Esophagus (tissue), 2 donors: ENCODE results near the gene ERN1. TPM values are rescaled to one million over a fixed set of nuclear protein-coding genes. Genes with fewer than 3 reads are reported as not detected.

ENCODE experiments used
- H3K27ac ChIP-seq, 2 donors: one replicate each; pipeline ENCODE4 v1.5.1; 2013; ENCODE audit warnings: low read depth in 2 of 2, mild to moderate bottlenecking in 2 of 2, inconsistent platforms in 1 of 2, low read length in 1 of 2, moderate library complexity in 1 of 2
- H3K27me3 ChIP-seq, 2 donors: one replicate each; pipeline ENCODE4 v1.6.1; 2013; ENCODE audit warnings: low read length in 2 of 2, control low read depth in 1 of 2, mild to moderate bottlenecking in 1 of 2; ENCODE audit not compliant: insufficient read depth in 2 of 2, control insufficient read depth in 1 of 2
- H3K36me3 ChIP-seq, 2 donors: one replicate each; pipeline ENCODE4 v1.6.1; 2013; ENCODE audit warnings: low read length in 1 of 2; ENCODE audit not compliant: control insufficient read depth in 2 of 2, insufficient read depth in 2 of 2
- H3K4me1 ChIP-seq, 2 donors: one replicate each; pipeline ENCODE4 v1.6.1; 2013; ENCODE audit warnings: low read length in 1 of 2; ENCODE audit not compliant: control insufficient read depth in 2 of 2, insufficient read depth in 2 of 2
- H3K4me3 ChIP-seq, 2 donors: one replicate each; pipeline ENCODE4 v1.5.1; 2013; ENCODE audit warnings: low read length in 2 of 2, mild to moderate bottlenecking in 2 of 2, low read depth in 1 of 2, moderate library complexity in 1 of 2
- H3K9me3 ChIP-seq, 2 donors: one replicate each; pipeline ENCODE4 v1.6.1; 2013; ENCODE audit warnings: mild to moderate bottlenecking in 2 of 2, low read depth in 1 of 2, low read length in 1 of 2, moderate library complexity in 1 of 2; ENCODE audit not compliant: control insufficient read depth in 2 of 2, insufficient read depth in 1 of 2
- WGBS, 2 donors: extraction: QIAGEN DNeasy Blood & Tissue Kit; methylation state at CpG; one replicate each; pipeline ENCODE4 v1.1.7; 2013; 5-methylcytosine and 5-hydroxymethylcytosine counted together
- polyA plus RNA-seq, 2 donors: library from polyadenylated mRNA; stranded (reverse); fragments of 200-250 nt; gene quantifications; one replicate each; pipeline ENCODE4 v1.2.3, GENCODE V29; 2013
- donor health status: healthy with polysubstance abuse.
- donor health status: Bipolar disorder and iron deficiency.

The ERN1 gene
- polyA plus RNA-seq, 2 donors, result 4.5 TPM

DNA sequence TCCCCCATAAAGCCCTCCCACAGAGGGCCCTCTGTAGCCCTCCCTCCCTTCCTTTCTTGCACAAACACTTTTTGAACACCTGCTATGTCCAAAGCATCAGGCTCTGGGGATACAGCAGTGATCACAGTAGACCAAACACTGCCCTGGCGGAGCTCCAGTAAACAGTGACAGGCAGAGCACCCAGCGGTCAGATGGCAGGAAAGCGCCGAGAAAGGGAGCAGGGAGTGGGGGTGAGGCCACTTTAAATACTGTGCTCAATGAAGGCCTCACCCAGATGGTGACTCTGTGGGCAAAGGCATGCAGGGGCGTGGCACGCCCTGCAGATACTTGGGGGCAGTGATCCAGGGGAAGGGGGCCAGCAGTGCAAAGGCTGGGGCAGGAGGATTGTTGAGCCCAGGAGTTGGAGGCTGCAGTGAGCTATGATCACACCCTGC, 124.2 kb downstream of the ERN1 start:
- Histone ChIP-seq H3K36me3 (no peaks in the 10 kb centered on the region), H3K4me1 (peaks cover 0 to 5% of the 10 kb centered on the region in 2 donors), H3K27me3 (no peaks in the 10 kb centered on the region), H3K9me3 (no peaks in the 10 kb centered on the region), H3K27ac (no peak overlapping the region), H3K4me3 (no peak overlapping the region)
- WGBS, 2 donors, result 41 to 45% methylated on average over 6 of the region's 6 CpGs

DNA sequence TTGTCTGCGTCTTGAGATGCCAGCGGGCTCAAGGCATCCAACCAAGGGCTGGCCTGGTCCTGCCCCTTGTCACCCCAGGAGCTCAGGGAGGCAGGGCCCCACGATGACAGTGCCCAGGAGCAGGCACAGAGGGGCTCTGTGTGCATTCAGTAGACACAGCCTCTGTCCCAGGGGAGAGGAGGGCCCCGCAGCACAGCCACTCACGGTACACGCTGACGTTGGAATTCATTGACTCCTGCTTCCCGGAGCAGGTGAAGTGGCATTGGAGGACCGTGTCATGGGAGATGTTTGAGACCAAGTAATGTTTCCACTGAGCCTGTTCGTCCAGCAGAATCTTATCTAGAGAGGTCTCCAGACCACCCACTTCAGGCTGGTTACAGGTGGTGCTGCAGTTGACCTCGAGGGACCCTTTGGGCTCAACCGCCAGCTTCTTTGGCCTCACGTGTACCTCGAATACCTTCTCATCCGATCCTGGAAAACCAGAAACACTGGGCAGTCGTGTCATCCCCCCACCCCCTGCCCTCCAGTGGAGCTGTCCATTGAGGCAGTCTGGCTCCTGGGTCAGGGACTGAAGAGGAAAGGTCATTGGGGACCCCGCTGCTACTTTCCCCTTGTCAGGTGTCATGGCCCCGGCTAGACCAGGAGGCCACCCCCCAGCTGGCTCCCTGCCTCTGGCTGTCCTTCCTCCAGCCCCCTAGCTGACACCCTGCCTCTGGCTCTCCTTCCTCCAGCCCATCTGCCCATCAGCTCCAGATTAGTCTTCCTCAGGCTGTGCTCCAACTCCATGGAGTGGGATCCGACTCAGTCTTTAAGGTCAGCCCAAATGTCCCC, 124.8 kb downstream of the ERN1 start:
- no peak overlapping the region for H3K4me3 ChIP-seq
- 77 to 82% methylated on average over 19 of the region's 19 CpGs for WGBS, 2 donors
- H3K4me1 ChIP-seq, result peaks cover 0 to 5% of the 10 kb centered on the region in 2 donors

DNA sequence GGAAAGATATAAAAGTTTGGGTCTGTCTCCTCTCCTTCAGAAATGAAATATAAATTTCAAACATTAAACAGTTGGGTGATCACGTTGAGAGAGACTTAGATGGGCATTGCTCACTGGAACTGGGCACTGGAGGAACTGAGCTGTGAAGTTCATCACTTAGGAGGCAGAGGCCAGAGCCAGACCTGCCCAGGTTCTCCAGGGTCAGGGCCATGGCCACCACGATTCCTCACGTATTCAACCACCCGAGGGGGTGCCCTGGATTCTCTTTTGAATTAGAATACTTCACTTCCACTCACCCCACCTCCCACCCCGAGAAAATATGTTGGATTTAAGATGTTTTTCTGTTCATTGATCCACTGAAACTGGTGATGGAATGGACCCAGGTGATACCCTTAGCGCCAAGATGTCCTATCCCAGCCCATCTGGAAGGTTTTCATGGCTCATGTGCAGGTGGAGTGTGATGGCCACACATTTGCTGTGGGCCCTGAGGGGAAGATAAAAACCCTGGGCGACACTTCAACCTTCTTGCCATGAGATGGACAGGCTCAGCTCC, 125.7 kb downstream of the ERN1 start:
- Histone ChIP-seq H3K27ac (no peak overlapping the region), H3K4me1 (peaks cover 0 to 9% of the 10 kb centered on the region in 2 donors), H3K27me3 (no peaks in the 10 kb centered on the region), H3K9me3 (peaks cover 0 to 2% of the 10 kb centered on the region in 2 donors), H3K4me3 (no peak overlapping the region), H3K36me3 (no peaks in the 10 kb centered on the region)
- WGBS, 2 donors, result 87 to 89% methylated on average over 7 of the region's 7 CpGs

More for the DNA sequence above, 124.8 kb downstream of the ERN1 start:
- Histone ChIP-seq H3K27ac (no peak overlapping the region), H3K36me3 (no peaks in the 10 kb centered on the region), H3K9me3 (no peaks in the 10 kb centered on the region), H3K27me3 (no peaks in the 10 kb centered on the region)

- Histone ChIP-seq H3K4me1 (peaks cover 0 to 9% of the 10 kb centered on the region in 2 donors), H3K9me3 (peaks cover 0 to 2% of the 10 kb centered on the region in 2 donors), H3K36me3 (no peaks in the 10 kb centered on the region), H3K27ac (no peak overlapping the region), H3K27me3 (no peaks in the 10 kb centered on the region), H3K4me3 (peak overlapping the region in 1 of 2 donors; percentile 1)
- 89 to 90% methylated on average over 13 of the region's 13 CpGs for WGBS, 2 donors
Measured at GRCh38 chr17:64003526-64004121, 126.3 kb downstream of the ERN1 start.

DNA sequence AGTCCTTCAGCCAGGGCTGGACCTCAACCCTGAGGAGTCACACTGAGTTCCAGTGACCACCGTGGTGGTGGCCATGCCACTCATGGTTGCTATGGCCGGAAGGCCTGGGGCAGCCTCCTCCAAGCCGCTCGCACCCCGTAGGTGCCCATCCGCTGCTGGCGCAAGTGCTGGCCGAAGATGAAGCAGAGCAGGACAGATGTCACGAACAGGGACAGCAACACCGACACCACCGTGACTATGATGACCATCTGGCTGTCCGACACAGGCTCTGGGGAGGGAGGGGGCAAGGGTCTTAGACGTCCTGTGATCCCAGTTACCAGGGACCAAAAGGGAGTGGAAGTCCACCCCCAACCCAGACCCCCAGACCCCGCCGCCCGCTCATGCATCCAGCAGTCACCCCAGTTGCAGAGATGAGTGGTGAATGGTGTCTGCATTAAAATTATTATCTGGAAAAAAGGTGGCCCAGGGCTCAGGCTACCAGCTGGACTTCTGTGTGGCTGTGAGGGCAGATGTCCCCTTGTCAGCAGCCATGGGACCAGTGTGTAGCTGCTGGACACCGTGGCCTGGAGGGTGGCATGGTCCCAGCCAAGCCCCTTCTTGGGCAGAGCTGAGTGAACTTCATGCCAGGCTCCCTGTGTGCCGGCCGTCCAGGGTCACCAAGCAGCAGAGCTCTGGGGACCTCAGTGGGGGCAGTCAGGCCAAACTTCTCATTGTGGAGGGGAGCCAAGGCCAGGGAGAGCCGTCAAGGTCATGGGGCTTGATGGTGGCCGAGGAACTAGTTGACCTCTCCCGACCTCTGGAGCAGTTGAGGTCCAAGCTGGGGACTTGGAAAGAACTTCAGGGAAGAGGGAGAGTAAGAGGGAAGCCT, 127.1 kb downstream of the ERN1 start:
- 90 to 91% methylated on average over 22 of the region's 22 CpGs for WGBS, 2 donors
- no peak overlapping the region for H3K27ac ChIP-seq
- H3K4me1 ChIP-seq, result peaks cover 0 to 11% of the 10 kb centered on the region in 2 donors
- no peak overlapping the region for H3K4me3 ChIP-seq
- no peaks in the 10 kb centered on the region for H3K27me3 ChIP-seq
- H3K36me3 ChIP-seq, result no peaks in the 10 kb centered on the region
- H3K9me3 ChIP-seq, result peaks cover 0 to 2% of the 10 kb centered on the region in 2 donors

DNA sequence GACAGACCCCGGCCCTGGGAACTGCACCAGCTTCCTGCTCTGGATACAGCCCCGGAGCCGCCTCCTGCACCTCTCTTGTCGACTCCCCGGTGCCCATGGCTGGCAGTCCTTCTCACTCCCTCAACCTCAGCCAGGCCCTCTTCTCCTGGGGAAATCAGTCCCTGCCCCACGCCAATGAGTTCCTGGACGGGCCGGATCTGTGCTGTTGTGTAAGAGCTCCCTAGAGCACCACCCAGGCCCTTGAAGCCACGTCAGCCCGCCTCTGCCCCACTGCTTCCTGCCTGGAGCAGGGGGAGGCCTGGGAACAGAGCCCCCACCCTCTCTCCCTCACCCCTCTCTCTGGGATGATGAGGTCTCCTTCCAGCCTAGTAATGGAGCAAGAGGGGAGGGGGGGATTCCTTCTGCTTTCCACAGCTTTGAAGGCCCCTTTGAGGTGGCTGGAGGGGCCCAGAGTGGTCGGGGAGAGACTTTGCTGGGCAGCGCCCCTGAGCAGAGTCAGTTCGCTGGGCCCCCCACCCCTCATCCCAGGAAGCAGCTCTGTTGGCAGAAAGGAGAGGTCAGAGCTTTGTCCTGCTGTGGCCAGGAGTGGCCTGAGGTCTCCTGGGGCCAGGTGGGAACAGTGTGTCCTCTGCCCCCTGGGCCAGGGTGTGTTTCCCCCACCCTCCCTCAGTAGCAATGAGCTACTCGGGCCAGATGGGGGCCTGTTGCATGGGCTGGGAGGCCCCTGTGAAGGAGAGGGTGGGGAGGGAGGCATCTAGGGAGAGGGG, 128.0 kb downstream of the ERN1 start:
- Histone ChIP-seq H3K9me3 (peaks cover 0 to 2% of the 10 kb centered on the region in 2 donors), H3K27me3 (peaks cover 0 to 3% of the 10 kb centered on the region in 2 donors), H3K36me3 (no peaks in the 10 kb centered on the region), H3K27ac (no peak overlapping the region), H3K4me1 (peaks cover 0 to 16% of the 10 kb centered on the region in 2 donors), H3K4me3 (no peak overlapping the region)
- 80% methylated on average over 14 of the region's 14 CpGs for WGBS, 2 donors

DNA sequence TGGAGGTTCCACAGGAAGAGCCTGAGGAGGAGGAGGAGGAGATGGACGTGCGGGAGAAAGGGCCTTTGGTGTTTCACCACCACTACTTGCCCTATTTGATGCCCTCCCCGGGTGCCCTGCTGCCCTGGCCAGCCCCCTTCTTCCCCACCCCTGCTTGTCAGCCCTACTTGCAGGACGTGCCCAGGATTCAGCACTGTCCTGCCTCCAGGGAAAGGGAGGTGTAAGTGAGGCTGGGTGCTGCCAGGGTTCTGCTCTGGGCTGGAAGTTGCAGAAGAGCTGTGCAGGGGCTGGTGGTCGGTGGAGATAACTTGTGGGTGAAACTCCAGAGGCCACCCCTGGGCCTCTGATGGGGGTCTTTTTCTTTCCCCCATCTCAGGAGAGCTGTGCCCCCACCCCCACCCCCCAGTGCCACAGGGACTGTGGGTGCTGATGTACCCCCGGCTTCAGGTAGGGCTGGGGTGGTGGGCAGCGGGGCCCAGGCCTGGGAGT, 128.8 kb downstream of the ERN1 start:
- peaks cover 0 to 2% of the 10 kb centered on the region in 2 donors for H3K9me3 ChIP-seq
- H3K27ac ChIP-seq, result no peak overlapping the region
- no peaks in the 10 kb centered on the region for H3K36me3 ChIP-seq
- no peak overlapping the region for H3K4me3 ChIP-seq
- peaks cover 0 to 16% of the 10 kb centered on the region in 2 donors for H3K4me1 ChIP-seq
- peaks cover 0 to 3% of the 10 kb centered on the region in 2 donors for H3K27me3 ChIP-seq
- WGBS, 2 donors, result 75 to 89% methylated on average over 7 of the region's 7 CpGs

DNA sequence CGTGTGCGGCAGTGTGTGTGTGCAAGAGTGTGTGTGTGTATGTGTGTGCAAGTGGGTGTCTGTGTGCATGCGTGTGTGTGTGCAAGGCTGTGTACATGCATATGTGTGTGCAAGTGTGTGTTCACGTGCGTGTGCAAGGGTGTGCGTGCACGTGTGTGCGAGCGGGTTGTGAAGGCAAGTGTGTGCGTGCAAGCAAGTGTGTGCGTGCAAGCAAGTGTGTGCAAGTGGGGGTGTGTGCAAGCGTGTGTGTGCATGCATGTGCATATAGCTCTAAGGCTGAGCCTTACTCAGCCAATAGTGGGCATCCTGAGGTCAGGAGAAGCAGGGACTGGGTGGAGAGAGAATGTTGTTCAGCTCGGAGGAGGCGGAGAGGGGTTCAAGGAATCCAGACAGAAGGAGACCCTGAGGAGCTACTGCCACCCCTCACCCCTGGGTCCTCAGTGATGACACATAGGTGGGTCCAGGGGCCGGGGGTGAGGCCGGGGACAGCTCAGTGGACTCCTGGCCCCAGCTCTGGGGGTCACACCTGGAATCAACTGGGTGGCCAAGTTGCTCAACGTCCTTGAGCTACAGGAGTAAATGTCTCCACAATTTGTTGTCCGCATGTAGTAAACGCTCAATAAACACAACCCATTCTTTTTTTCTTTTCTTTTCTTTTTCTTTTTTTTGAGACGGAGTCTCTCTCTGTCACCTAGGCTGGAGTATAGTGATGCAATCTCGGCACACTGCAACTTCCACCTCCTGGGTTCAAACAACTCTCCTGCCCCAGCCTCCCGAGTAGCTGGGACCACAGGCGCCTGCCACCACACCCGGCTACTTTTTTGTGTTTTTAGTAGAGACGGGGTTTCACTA, 130.0 kb downstream of the ERN1 start:
- WGBS, 2 donors, result 82 to 83% methylated on average over 25 of the region's 25 CpGs
- Histone ChIP-seq H3K9me3 (peaks cover 0 to 2% of the 10 kb centered on the region in 2 donors), H3K27me3 (peaks cover 0 to 3% of the 10 kb centered on the region in 2 donors), H3K4me1 (peaks cover 0 to 16% of the 10 kb centered on the region in 2 donors), H3K36me3 (no peaks in the 10 kb centered on the region), H3K4me3 (no peak overlapping the region), H3K27ac (no peak overlapping the region)
